Sigmoid colon (tissue), 7 donors: ENCODE data around the gene SCYGR5. TPM values are rescaled to one million over a fixed set of nuclear protein-coding genes. Genes with fewer than 3 reads are reported as not detected.

ENCODE experiments used
- DNase-seq: peaks from one replicate; pipeline ENCODE4 v3.0.0-alpha.2; 2019
- H3K27ac ChIP-seq, 4 donors: fragments of 200-600 bp; sonication (generic); one replicate each; pipeline ENCODE4 v1.5.1; 2016 to 2019; ENCODE audit warnings: mild to moderate bottlenecking in 1 of 4
- H3K27me3 ChIP-seq, 3 donors: fragments of 200-600 bp; sonication (generic); one replicate each; pipeline ENCODE4 v1.5.1; 2019; ENCODE audit warnings: mild to moderate bottlenecking in 1 of 3
- H3K36me3 ChIP-seq, 4 donors: fragments of 200-600 bp; sonication (generic); one replicate each; pipeline ENCODE4 v1.5.1; 2016 to 2019
- H3K4me1 ChIP-seq, 4 donors: fragments of 200-600 bp; sonication (generic); one replicate each; pipeline ENCODE4 v1.5.1; 2017 to 2019
- H3K4me3 ChIP-seq, 4 donors: fragments of 200-600 bp; sonication (generic); one replicate each; pipeline ENCODE4 v1.5.1; 2017 to 2019; ENCODE audit warnings: mild to moderate bottlenecking in 2 of 4, moderate library complexity in 1 of 4
- H3K9me3 ChIP-seq, 4 donors: fragments of 200-600 bp in 3 of 4; sonication (generic) in 3 of 4; one replicate each; pipeline versions ENCODE4 v1.5.1 to v1.6.1; 2013 to 2019
- CTCF ChIP-seq, 4 experiments: fragments of 450-650 bp in 3 of 4; fragments of 200-600 bp in 1 of 4; IDR thresholded peaks; one replicate each; pipeline ENCODE4 v1.5.1; 2016 to 2019; ENCODE audit warnings: antibody characterized with exemption in 4 of 4, mild to moderate bottlenecking in 3 of 4, moderate library complexity in 2 of 4
- EP300 ChIP-seq, 4 donors: sonication (generic); formaldehyde crosslinking; IDR thresholded peaks; one replicate each; pipeline ENCODE4 v1.6.1; 2017; ENCODE audit warnings: antibody characterized with exemption in 4 of 4
- POLR2A ChIP-seq, 2 donors: fragments of 450-650 bp; IDR thresholded peaks; one replicate each; pipeline ENCODE4 v1.6.1; 2016; ENCODE audit warnings: antibody characterized with exemption in 2 of 2, mild to moderate bottlenecking in 2 of 2, moderate library complexity in 2 of 2
- POLR2AphosphoS5 ChIP-seq, 4 donors: sonication (generic); formaldehyde crosslinking; IDR thresholded peaks; one replicate each; pipeline ENCODE4 v1.6.1; 2017; ENCODE audit warnings: antibody characterized with exemption in 4 of 4
- WGBS, 2 donors: extraction: QIAGEN DNeasy Blood & Tissue Kit; methylation state at CpG; one replicate each; pipeline ENCODE4 v1.1.7; 2013; 5-methylcytosine and 5-hydroxymethylcytosine counted together
- intact Hi-C: fragments of 100-400 bp; cut with DNase I; formaldehyde crosslinking; loops from one replicate; pipeline ENCODE4 v1.15.1; 2023
- polyA plus RNA-seq, 3 donors: library from polyadenylated mRNA; stranded (reverse); fragments of 200-250 nt; gene quantifications; one replicate each; pipeline ENCODE4 v1.2.3, GENCODE V29; 2013
- total RNA-seq, 4 donors: library from RNA; depleted of rRNA; stranded (reverse); fragments of >200 nt; gene quantifications; one replicate each; pipeline ENCODE4 v1.1.0, GENCODE V29; 2016
- donor health status: healthy with polysubstance abuse.
- donor health status: Bipolar disorder and iron deficiency.
- donor health status: healthy.

Gene SCYGR5
- total and polyA plus RNA-seq, 7 donors = not detected

- intact Hi-C loops = no loop called here
- 80 to 84% methylated on average over 5 of the region's 5 CpGs for WGBS, 2 donors
- Histone ChIP-seq H3K4me3 (no peak overlapping the region), H3K4me1 (no peaks in the 10 kb centered on the region), H3K27me3 (no peaks in the 10 kb centered on the region), H3K9me3 (no peaks in the 10 kb centered on the region), H3K36me3 (no peaks in the 10 kb centered on the region), H3K27ac (no peak overlapping the region)
- no peak for TF ChIP-seq EP300 (IDR thresholded peaks at IDR 0.05)
- no peak for TF ChIP-seq POLR2A (IDR thresholded peaks at IDR 0.05)
- TF ChIP-seq CTCF (IDR thresholded peaks at IDR 0.05) = no peak
- TF ChIP-seq POLR2AphosphoS5 (IDR thresholded peaks at IDR 0.05) = no peak
- no peak for DNase-seq
These were observed 7.9 kb downstream of the SCYGR5 start for GRCh38 chr2:227674485-227674884.

GRCh38 chr2:227677928-227678327 lies 11.3 kb downstream of the SCYGR5 start:
- Histone ChIP-seq H3K27me3 (no peaks in the 10 kb centered on the region), H3K36me3 (no peaks in the 10 kb centered on the region), H3K27ac (no peak overlapping the region), H3K9me3 (no peaks in the 10 kb centered on the region), H3K4me3 (no peak overlapping the region), H3K4me1 (no peaks in the 10 kb centered on the region)
- WGBS, 2 donors = 30 to 67% methylated on average over 3 of the region's 3 CpGs
- TF ChIP-seq POLR2A (IDR thresholded peaks at IDR 0.05) (no peak), POLR2AphosphoS5 (IDR thresholded peaks at IDR 0.05) (no peak), CTCF (IDR thresholded peaks at IDR 0.05) (no peak), EP300 (IDR thresholded peaks at IDR 0.05) (no peak)
- DNase-seq = no peak
- intact Hi-C loops = no loop called here

- 67 to 77% methylated on average over 5 of the region's 5 CpGs for WGBS, 2 donors
These were observed 17.7 kb downstream of the SCYGR5 start for GRCh38 chr2:227684258-227684657.

GRCh38 chr2:227687189-227687588 lies 20.6 kb downstream of the SCYGR5 start:
- Histone ChIP-seq H3K36me3 (no peaks in the 10 kb centered on the region), H3K9me3 (no peaks in the 10 kb centered on the region), H3K4me1 (no peaks in the 10 kb centered on the region), H3K27me3 (no peaks in the 10 kb centered on the region), H3K27ac (no peak overlapping the region), H3K4me3 (no peak overlapping the region)
- intact Hi-C loops = no loop called here
- DNase-seq = no peak
- TF ChIP-seq POLR2A (IDR thresholded peaks at IDR 0.05) (no peak), CTCF (IDR thresholded peaks at IDR 0.05) (no peak), POLR2AphosphoS5 (IDR thresholded peaks at IDR 0.05) (no peak), EP300 (IDR thresholded peaks at IDR 0.05) (no peak)
- 89 to 93% methylated on average over 3 of the region's 3 CpGs for WGBS, 2 donors

More at GRCh38 chr2:227684258-227684657, 17.7 kb downstream of the SCYGR5 start:
- Histone ChIP-seq H3K27me3 (no peaks in the 10 kb centered on the region), H3K4me3 (no peak overlapping the region), H3K36me3 (no peaks in the 10 kb centered on the region), H3K27ac (no peak overlapping the region), H3K4me1 (no peaks in the 10 kb centered on the region), H3K9me3 (no peaks in the 10 kb centered on the region)
- intact Hi-C loops = no loop called here
- no peak for DNase-seq
- TF ChIP-seq CTCF (IDR thresholded peaks at IDR 0.05) (no peak), EP300 (IDR thresholded peaks at IDR 0.05) (no peak), POLR2A (IDR thresholded peaks at IDR 0.05) (no peak), POLR2AphosphoS5 (IDR thresholded peaks at IDR 0.05) (no peak)

GRCh38 chr2:227696990-227697679 lies 30.5 kb downstream of the SCYGR5 start:
- TF ChIP-seq POLR2A (IDR thresholded peaks at IDR 0.05) (no peak), EP300 (IDR thresholded peaks at IDR 0.05) (no peak), CTCF (IDR thresholded peaks at IDR 0.05) (no peak), POLR2AphosphoS5 (IDR thresholded peaks at IDR 0.05) (no peak)
- DNase-seq = no peak

More at GRCh38 chr2:227696990-227697679, 30.5 kb downstream of the SCYGR5 start:
- H3K27ac ChIP-seq = no peak overlapping the region
- H3K36me3 ChIP-seq = no peaks in the 10 kb centered on the region
- no peak overlapping the region for H3K4me3 ChIP-seq
- intact Hi-C loops = no loop called here
- 44 to 52% methylated on average over 2 of the region's 2 CpGs for WGBS, 2 donors
- H3K27me3 ChIP-seq = no peaks in the 10 kb centered on the region
- H3K9me3 ChIP-seq = no peaks in the 10 kb centered on the region
- no peaks in the 10 kb centered on the region for H3K4me1 ChIP-seq
